Choroid plexus epithelial cell (primary cell): ENCODE measurements around the gene CECR2.
"Not testable (repeated sequence)": the region's sequence is repeated elsewhere in the genome, so short reads cannot be mapped to it uniquely, and the experiment has no call there.

Source experiments
- DNase-seq: peaks from one replicate; pipeline ENCODE4 v3.0.0-alpha.2; 2010; ENCODE audit warnings: low read depth
- H3K4me3 ChIP-seq: 2 replicates; pipeline ENCODE4 v1.5.1; 2011; ENCODE audit warnings: low read depth, mild to moderate bottlenecking, control low read depth, low read length, moderate library complexity
- CTCF ChIP-seq: conservative IDR thresholded peaks from 2 replicates; pipeline ENCODE4 v1.5.1; 2011; ENCODE audit warnings: low read depth, mild to moderate bottlenecking, control low read depth, inconsistent platforms, low read length, moderate library complexity

CECR2 gene

GRCh38 chr22:17411213-17411612 lies 42.0 kb downstream of the CECR2 start:
- no peak for TF ChIP-seq CTCF
- no peak overlapping the region for H3K4me3 ChIP-seq
- peak; percentile 50 for DNase-seq

GRCh38 chr22:17412232-17412631 lies 43.0 kb downstream of the CECR2 start:
- no peak for TF ChIP-seq CTCF

GRCh38 chr22:17418890-17419324 lies 49.6 kb downstream of the CECR2 start:
- no peak overlapping the region for H3K4me3 ChIP-seq
- no peak for TF ChIP-seq CTCF
- DNase-seq, result no peak

More at GRCh38 chr22:17412232-17412631, 43.0 kb downstream of the CECR2 start:
- DNase-seq, result no peak
- no peak overlapping the region for H3K4me3 ChIP-seq

- no peak overlapping the region for H3K4me3 ChIP-seq
- no peak for TF ChIP-seq CTCF
- no peak for DNase-seq
Measured at GRCh38 chr22:17419348-17419747, 50.1 kb downstream of the CECR2 start.

GRCh38 chr22:17422736-17423343 lies 53.6 kb downstream of the CECR2 start:
- DNase-seq, result no peak
- no peak for TF ChIP-seq CTCF

GRCh38 chr22:17423616-17424015 lies 54.4 kb downstream of the CECR2 start:
- DNase-seq, result no peak
- no peak for TF ChIP-seq CTCF
- no peak overlapping the region for H3K4me3 ChIP-seq

More at GRCh38 chr22:17422736-17423343, 53.6 kb downstream of the CECR2 start:
- no peak overlapping the region for H3K4me3 ChIP-seq

GRCh38 chr22:17427528-17427927 lies 58.3 kb downstream of the CECR2 start:
- not testable (repeated sequence) for DNase-seq

More at GRCh38 chr22:17427528-17427927, 58.3 kb downstream of the CECR2 start:
- H3K4me3 ChIP-seq, result not testable (repeated sequence)
